GM23338 (cell line): ENCODE results near the gene TENM3. TPM values are rescaled to one million over a fixed set of nuclear protein-coding genes. Genes with fewer than 3 reads are reported as not detected.

Source experiments
- ATAC-seq: fragments of 200-7000 bp; cut with Tn5 transposase; 3 replicates; pipeline ENCODE4 v1.9.1; 2020
- DNase-seq: peaks from one replicate; pipeline ENCODE4 v3.0.0-alpha.2; 2015; ENCODE audit warnings: low spot score
- H2AFZ ChIP-seq: fragments of 200-600 bp; sonication (generic); 2 replicates; pipeline ENCODE4 v1.8.0; 2016; ENCODE audit warnings: antibody characterized with exemption, mild to moderate bottlenecking, moderate library complexity
- H3F3A ChIP-seq: fragments of 200-600 bp; sonication (generic); replicated peaks from 2 replicates; pipeline ENCODE4 v1.8.0; 2017; ENCODE audit warnings: antibody characterized with exemption, mixed run types, low read depth
- H3K27ac ChIP-seq: fragments of 200-600 bp; sonication (generic); 2 replicates; pipeline ENCODE4 v1.6.1; 2016; ENCODE audit warnings: low read depth
- H3K27me3 ChIP-seq: fragments of 200-600 bp; sonication (generic); 2 replicates; pipeline ENCODE4 v1.8.0; 2016; ENCODE audit warnings: mild to moderate bottlenecking, mixed run types, moderate library complexity; ENCODE audit not compliant: insufficient read depth
- H3K36me3 ChIP-seq: fragments of 200-600 bp; sonication (generic); 2 replicates; pipeline ENCODE4 v1.8.0; 2016; ENCODE audit warnings: mild to moderate bottlenecking; ENCODE audit not compliant: insufficient read depth
- H3K4me1 ChIP-seq: fragments of 200-600 bp; sonication (generic); 2 replicates; pipeline ENCODE4 v1.8.0; 2016; ENCODE audit warnings: mild to moderate bottlenecking, moderate library complexity; ENCODE audit not compliant: insufficient read depth
- H3K4me2 ChIP-seq: fragments of 200-600 bp; sonication (generic); 2 replicates; pipeline ENCODE4 v1.7.1; 2017; ENCODE audit warnings: mixed run types
- H3K4me3 ChIP-seq: fragments of 200-600 bp; sonication (generic); 2 replicates; pipeline ENCODE4 v1.6.1; 2016; ENCODE audit warnings: mixed run types
- H3K79me2 ChIP-seq: fragments of 200-600 bp; sonication (generic); replicated peaks from 2 replicates; pipeline ENCODE4 v1.8.0; 2017; ENCODE audit warnings: mild to moderate bottlenecking; ENCODE audit not compliant: insufficient read depth
- H3K9me2 ChIP-seq: fragments of 200-600 bp; sonication (generic); 2 replicates; pipeline ENCODE4 v1.8.0; 2017; ENCODE audit not compliant: insufficient read depth
- H4K20me1 ChIP-seq: fragments of 200-600 bp; sonication (generic); replicated peaks from 2 replicates; pipeline ENCODE4 v1.8.0; 2017; ENCODE audit warnings: mild to moderate bottlenecking; ENCODE audit not compliant: insufficient read depth
- H3K27ac Mint-ChIP-seq: 2 replicates; pipeline ENCODE4 v1.8.0; 2020; ENCODE audit warnings: inconsistent platforms, mild to moderate bottlenecking, moderate library complexity, mixed read lengths
- H3K27me3 Mint-ChIP-seq: 3 replicates; pipeline ENCODE4 v1.8.0; 2022; ENCODE audit warnings: low read depth, mild to moderate bottlenecking, moderate library complexity, mixed read lengths, inconsistent platforms; ENCODE audit not compliant: insufficient read depth, poor library complexity
- H3K36me3 Mint-ChIP-seq: 3 replicates; pipeline ENCODE4 v1.8.0; 2021; ENCODE audit warnings: low read depth, mild to moderate bottlenecking, inconsistent platforms, moderate library complexity, mixed read lengths
- H3K4me1 Mint-ChIP-seq: 3 replicates; pipeline ENCODE4 v1.8.0; 2020; ENCODE audit warnings: mild to moderate bottlenecking, inconsistent platforms, mixed read lengths
- H3K4me3 Mint-ChIP-seq: 3 replicates; pipeline ENCODE4 v1.8.0; 2021; ENCODE audit warnings: moderate library complexity, mild to moderate bottlenecking, inconsistent platforms, mixed read lengths
- H3K9me3 Mint-ChIP-seq: 3 replicates; pipeline ENCODE4 v1.8.0; 2020; ENCODE audit warnings: moderate library complexity, mild to moderate bottlenecking, inconsistent platforms, mixed read lengths
- CREB1 ChIP-seq: fragments of 250-450 bp; sonication (Bioruptor Pico); IDR thresholded peaks from 2 replicates; pipeline ENCODE4 v1.5.0; 2020; ENCODE audit warnings: low read depth, mild to moderate bottlenecking, moderate library complexity
- CTCF ChIP-seq, 2 experiments: fragments of 200-600 bp in 1 of 2; sonication (generic) in 1 of 2; conservative IDR thresholded peaks; 2 replicates each; pipeline versions ENCODE4 v1.5.1 to v1.6.1; 2016 to 2017; ENCODE audit warnings: antibody characterized with exemption in 2 of 2, low read depth in 2 of 2, mild to moderate bottlenecking in 2 of 2, moderate library complexity in 1 of 2
- ETS1 ChIP-seq: IDR thresholded peaks from 2 replicates; pipeline ENCODE4 v1.6.1; 2016; ENCODE audit warnings: antibody characterized with exemption
- EZH2 ChIP-seq: fragments of 200-600 bp; sonication (generic); IDR thresholded peaks from one replicate; pipeline ENCODE4 v1.8.0; 2017; ENCODE audit warnings: antibody characterized with exemption, mild to moderate bottlenecking, low read depth; ENCODE audit not compliant: unreplicated experiment
- EZH2phosphoT487 ChIP-seq: fragments of 200-600 bp; sonication (generic); IDR thresholded peaks from one replicate; pipeline ENCODE4 v1.8.1; 2018; ENCODE audit warnings: antibody characterized with exemption; ENCODE audit not compliant: unreplicated experiment
- JUNB ChIP-seq: IDR thresholded peaks from one replicate; pipeline ENCODE4 v1.6.1; 2016; ENCODE audit warnings: antibody characterized with exemption; ENCODE audit not compliant: unreplicated experiment
- NANOG ChIP-seq: IDR thresholded peaks from 2 replicates; pipeline ENCODE4 v1.6.1; 2016; ENCODE audit warnings: antibody characterized with exemption, borderline replicate concordance
- POLR2AphosphoS5 ChIP-seq: IDR thresholded peaks from 2 replicates; pipeline ENCODE4 v1.6.1; 2016; ENCODE audit warnings: antibody characterized with exemption, low read depth
- REST ChIP-seq: IDR thresholded peaks from one replicate; pipeline ENCODE4 v1.6.1; 2018; ENCODE audit warnings: antibody characterized with exemption; ENCODE audit not compliant: unreplicated experiment
- STAT1 ChIP-seq: IDR thresholded peaks from one replicate; pipeline ENCODE4 v1.6.1; 2016; ENCODE audit warnings: antibody characterized with exemption; ENCODE audit not compliant: unreplicated experiment
- ZNF114 ChIP-seq: fragments of 250-450 bp; sonication (Bioruptor Pico); IDR thresholded peaks from 2 replicates; pipeline ENCODE4 v1.5.0; 2020; ENCODE audit warnings: mild to moderate bottlenecking, moderate library complexity
- ZNF331 ChIP-seq: fragments of 250-450 bp; sonication (Bioruptor Pico); IDR thresholded peaks from 2 replicates; pipeline ENCODE4 v1.5.0; 2020; ENCODE audit warnings: low read depth, mild to moderate bottlenecking, moderate library complexity
- ZNF462 ChIP-seq: fragments of 250-450 bp; sonication (Bioruptor Pico); IDR thresholded peaks from 2 replicates; pipeline ENCODE4 v1.5.0; 2020; ENCODE audit warnings: mild to moderate bottlenecking, moderate library complexity
- polyA plus RNA-seq: library from polyadenylated mRNA; unstranded; fragments of >200 nt; fragmentation: Nextera tagmentation; extraction: Ambion mirVana; gene quantifications from 2 replicates; pipeline ENCODE4 v1.2.1, GENCODE V29; 2016
- total RNA-seq: library from RNA; depleted of rRNA; stranded (reverse); fragments of >200 nt; shearing (Covaris generic); gene quantifications from 2 replicates; pipeline ENCODE4 v1.2.3, GENCODE V29; 2014

Gene TENM3
- total and polyA plus RNA-seq, 2 experiments from 2014 or later, result 22.2 to 128 TPM

GRCh38 chr4:182528819-182529218 is 285.6 kb downstream of the TENM3 start:
- H2AFZ ChIP-seq, result no peak overlapping the region
- peaks cover 62% of the 10 kb centered on the region for H3K79me2 ChIP-seq
- no peaks in the 10 kb centered on the region for H3K36me3 ChIP-seq
- Mint-ChIP-seq H3K9me3 (no peaks in the 10 kb centered on the region; the same call in 2 of the 3 replicates), H3K4me3 (no peak overlapping the region), H3K27me3 (no peaks in the 10 kb centered on the region), H3K27ac (peak overlapping the region; percentile 70; the same call in 1 of the 2 replicates), H3K4me1 (peaks cover 40% of the 10 kb centered on the region), H3K36me3 (no peaks in the 10 kb centered on the region)
- no peaks in the 10 kb centered on the region for H3F3A ChIP-seq
- peaks cover 55% of the 10 kb centered on the region for H3K4me1 ChIP-seq
- no peaks in the 10 kb centered on the region for H3K27me3 ChIP-seq
- H4K20me1 ChIP-seq, result no peaks in the 10 kb centered on the region
- no peak overlapping the region for H3K4me3 ChIP-seq
- TF ChIP-seq ETS1 (no peak), REST (no peak), POLR2AphosphoS5 (no peak), ZNF331 (no peak), ZNF114 (no peak), CREB1 (CRISPR knock-in tag) (no peak), ZNF462 (CRISPR knock-in tag) (no peak), CTCF (conservative IDR thresholded peaks at IDR 0.05; ENCODE audit: low read depth in 2 of 2) (no peak), EZH2phosphoT487 (no peak), NANOG (no peak), JUNB (no peak), STAT1 (no peak), EZH2 (no peak)
- no peak overlapping the region for H3K4me2 ChIP-seq
- DNase-seq (no peak), ATAC-seq (no peak)
- no peaks in the 10 kb centered on the region; the same call in 1 of the 2 replicates for H3K9me2 ChIP-seq
- H3K27ac ChIP-seq, result no peak overlapping the region
